Measurements from ENCODE around the gene CENPS.
A peak's percentile ranks its signal among the peaks of the same experiment; 100 is the strongest.
"Not testable (repeated sequence)": the region's sequence is repeated elsewhere in the genome, so short reads cannot be mapped to it uniquely, and the experiment has no call there.

Gene CENPS

GRCh38 chr1:10419351-10419750 lies 10.9 kb upstream of the CENPS start:
- DNase-seq (ENCODE audit: low spot score), result no peak

- DNase-seq (ENCODE audit: low spot score), result no peak
Observed at GRCh38 chr1:10421637-10422036, 8.6 kb upstream of the CENPS start.

DNA sequence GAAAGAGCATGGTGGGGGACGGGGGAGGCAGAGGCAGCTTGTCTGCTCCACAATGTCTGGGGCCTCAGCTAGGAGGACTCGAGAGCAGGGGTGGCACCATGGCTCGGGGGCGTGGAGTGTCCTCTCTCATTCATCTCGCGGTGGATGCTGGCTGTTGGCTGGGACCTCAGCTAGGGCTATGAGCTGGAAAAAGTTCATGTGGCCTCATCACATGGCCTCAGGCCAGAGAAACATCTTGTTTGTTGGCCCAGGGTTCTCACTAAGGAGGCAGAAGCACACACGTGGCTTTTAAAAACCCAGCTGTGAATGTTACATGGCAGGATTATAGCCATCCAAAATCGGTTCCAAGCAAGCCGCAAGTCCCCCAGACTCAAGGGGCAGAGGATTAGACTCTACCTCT lies 6.2 kb upstream of the CENPS start:
- peak; percentile 59 for DNase-seq (ENCODE audit: low spot score)

DNA sequence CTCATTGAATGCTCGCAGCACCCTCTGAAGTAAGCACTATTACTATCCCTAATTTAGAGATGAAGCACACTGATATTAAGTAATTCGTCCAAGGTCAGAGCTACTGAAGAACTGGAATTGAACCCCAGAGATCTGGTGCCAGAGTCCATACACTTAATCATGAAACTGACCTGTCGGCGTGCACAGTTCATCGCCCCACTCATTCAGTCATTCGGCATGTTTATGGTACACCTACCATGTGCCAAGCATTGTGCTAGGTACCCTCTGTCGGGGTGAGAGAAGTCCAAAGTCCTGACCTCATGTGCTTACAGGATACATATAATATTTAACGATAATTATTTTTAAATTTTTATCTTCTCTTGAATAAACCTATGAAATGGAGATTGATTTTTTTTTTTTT lies 5.6 kb upstream of the CENPS start:
- no peak for DNase-seq (ENCODE audit: low spot score)

- DNase-seq (ENCODE audit: low spot score), result not testable (repeated sequence)
Observed at GRCh38 chr1:10425826-10426534, 4.3 kb upstream of the CENPS start.

DNA sequence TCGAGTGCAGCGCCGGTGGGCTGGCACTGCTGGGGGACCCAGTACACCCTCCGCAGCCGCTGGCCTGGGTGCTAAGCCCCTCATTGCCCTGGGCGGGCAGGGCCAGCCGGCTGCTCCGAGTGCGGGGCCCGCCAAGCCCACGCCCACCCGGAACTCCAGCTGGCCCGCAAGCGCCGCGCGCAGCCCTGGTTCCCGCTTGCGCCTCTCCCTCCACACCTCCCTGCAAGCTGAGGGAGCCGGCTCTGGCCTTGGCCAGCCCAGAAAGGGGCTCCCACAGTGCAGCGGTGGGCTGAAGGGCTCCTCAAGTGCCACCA lies 3.7 kb upstream of the CENPS start:
- not testable (repeated sequence) for DNase-seq (ENCODE audit: low spot score)

DNA sequence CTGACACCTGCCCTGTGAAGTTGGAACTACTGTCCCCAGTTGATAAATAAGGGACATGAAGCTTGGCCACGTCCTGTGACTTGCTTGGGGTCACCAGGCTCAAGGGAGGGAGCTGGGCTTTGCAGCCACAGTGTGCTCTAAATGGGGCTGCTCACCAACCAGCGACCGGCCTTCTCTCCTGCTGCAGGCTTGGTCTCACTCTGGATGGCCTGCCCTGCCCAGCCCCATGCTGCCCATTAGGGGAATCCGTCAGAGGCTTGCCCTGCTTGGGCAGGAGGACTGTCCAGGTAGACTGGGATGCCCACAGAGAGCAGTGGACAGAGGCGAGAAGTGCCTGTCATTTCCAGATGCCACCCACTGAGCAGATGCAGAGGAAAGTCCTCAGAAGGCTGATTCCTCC lies 1.2 kb upstream of the CENPS start:
- no peak for DNase-seq (ENCODE audit: low spot score)

- peak; percentile 33 for DNase-seq (ENCODE audit: low spot score)
Observed at GRCh38 chr1:10429868-10430215, 391 bp upstream of the CENPS start.

DNA sequence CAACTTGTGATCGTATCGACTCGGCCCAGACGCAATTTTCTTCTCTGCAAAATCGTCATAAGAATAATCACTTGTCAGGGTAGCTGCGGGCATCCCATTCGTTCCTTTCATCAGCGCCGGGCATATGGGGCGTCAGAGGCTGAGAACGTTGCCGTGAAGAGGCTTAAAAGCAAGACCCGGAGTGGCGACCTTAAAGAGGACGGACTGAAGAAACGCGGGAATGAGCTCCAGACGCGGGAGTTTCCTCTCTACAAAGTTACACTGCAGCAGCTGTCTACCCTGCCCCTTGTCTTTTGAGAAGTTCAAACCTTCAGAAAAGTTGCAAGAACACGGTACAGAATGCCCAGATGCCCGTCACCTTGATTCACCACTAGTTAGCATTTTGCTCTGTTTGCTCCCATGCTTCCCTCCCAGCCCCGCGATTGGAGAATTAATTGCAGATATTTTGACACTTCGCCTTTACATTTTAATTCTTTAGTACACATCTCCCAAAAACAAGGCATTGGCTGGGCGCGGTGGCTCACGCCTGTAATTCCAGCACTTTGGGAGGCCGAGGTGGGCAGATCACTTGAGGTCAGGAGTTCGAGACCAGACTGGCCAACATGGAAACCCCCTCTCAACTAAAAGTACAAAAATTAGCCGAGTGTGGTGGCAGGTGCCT lies 967 bp downstream of the CENPS start:
- peak; percentile 41 for DNase-seq (ENCODE audit: low spot score)

DNA sequence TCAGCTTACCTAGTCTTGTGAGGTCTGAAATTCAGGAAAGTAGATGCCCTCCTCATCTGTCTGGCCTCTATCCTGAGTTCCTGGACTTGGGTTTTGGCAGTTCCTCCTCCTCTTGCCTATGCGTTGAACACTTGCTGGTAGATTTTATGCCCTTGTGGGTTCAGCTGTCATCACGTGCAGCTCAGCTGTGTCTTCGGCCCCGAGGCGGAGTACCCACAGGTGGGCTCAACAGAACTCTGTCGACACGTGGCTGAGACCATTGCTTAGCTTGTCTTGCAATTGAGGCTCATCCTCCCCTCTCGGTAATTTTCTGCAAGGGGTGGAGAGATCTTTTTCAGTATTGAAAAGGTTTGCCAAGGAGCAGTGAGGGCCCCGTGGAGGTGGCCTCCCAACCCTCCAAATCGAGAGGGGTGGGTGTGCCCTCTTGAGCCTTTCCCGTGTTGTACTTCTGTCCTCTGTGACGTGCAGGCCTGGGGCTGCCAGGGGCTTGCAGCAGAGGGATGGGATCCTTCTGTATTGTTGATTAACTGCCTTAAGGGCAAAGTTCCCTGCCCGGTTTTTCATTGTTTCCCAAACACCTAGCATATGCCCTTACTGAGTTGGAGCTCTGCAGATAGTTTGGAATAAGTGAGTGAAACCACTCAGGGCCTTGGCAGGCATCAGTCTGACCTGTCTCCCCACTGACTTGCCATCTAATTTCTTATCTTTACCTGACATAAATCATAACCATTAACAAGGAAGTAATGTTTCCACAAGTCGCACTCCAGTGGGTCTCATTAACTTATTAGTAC lies 2.9 kb downstream of the CENPS start:
- no peak for DNase-seq (ENCODE audit: low spot score)

DNA sequence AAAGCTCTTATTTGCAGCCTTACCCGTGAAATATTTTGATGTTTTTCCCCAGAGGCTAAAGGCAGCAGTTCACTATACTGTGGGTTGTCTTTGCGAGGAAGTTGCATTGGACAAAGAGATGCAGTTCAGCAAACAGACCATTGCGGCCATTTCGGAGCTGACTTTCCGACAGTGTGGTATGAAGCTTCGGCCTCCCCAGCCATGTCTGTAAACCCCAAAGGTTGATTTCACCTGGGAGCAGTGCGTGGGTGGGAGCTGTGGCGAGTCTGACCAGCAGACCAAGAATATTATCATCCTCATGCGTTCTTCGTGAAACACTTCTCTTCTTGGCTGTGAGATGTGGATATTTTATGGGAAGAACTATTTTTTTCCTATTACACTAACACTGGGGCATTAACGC lies 3.6 kb downstream of the CENPS start:
- DNase-seq (ENCODE audit: low spot score), result no peak

DNA sequence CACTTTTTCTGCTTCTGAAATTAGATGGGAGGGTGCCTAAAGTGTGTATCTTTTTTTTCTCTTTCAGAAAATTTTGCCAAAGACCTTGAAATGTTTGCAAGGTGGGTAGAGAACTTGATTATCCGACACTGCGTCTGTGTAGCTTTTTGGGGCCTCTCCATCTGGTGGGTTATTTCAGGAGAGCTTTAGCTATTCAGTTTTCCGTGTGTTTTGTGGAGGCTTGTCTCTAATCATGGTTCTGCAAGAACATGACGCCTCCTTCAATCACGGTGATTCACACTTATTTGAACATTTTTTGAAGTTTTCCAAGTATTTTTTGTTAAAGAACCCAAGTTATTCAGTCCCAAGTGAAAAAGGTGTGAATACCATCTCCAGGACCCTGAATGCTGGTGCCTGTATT lies 4.4 kb downstream of the CENPS start:
- DNase-seq (ENCODE audit: low spot score), result no peak

GRCh38 chr1:10437052-10437451 lies 6.8 kb downstream of the CENPS start:
- DNase-seq (ENCODE audit: low spot score), result no peak

DNA sequence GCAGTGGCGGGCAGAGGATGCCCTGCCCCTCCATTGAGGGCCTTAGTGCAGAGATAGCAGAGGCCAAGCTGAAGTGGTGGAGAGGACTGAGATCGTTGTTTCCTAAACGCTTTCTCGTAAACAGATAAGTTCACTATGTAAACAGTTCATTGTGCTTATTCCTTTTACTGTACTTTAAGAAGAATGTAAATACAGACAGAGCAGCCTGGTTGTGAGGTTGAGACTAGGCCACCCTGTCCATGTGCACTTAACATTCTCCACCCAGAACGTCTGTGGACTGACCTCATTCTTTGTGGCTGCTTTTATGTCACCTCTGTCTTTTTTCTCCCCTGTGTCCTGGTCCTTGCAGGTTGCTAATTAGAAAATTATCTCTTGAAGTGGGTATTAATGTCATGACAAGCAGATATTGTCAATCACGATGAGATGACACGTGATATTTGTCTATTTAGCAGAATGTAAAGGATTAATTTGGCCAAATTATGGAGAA lies 8.5 kb downstream of the CENPS start:
- DNase-seq (ENCODE audit: low spot score), result peak; percentile 22

DNA sequence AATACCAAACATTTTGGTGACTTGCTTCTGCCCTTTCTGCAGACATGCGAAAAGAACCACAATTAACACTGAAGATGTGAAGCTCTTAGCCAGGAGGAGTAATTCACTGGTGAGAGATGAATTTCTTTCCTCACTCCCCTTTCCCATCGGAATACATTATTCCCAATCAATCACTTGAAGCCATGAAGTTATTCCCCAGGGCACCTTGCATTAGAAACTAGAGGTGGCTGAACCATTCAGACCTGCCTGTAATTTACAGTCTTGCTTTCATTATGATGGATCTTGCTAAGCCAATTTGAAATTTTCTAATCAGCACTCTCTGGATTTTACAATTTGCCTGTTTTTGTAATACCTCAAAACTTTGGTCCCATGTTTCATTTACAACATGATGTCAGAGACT lies 10.1 kb downstream of the CENPS start:
- DNase-seq (ENCODE audit: low spot score), result no peak

- no peak for DNase-seq (ENCODE audit: low spot score)
Observed at GRCh38 chr1:10440794-10441193, 10.6 kb downstream of the CENPS start.

DNA sequence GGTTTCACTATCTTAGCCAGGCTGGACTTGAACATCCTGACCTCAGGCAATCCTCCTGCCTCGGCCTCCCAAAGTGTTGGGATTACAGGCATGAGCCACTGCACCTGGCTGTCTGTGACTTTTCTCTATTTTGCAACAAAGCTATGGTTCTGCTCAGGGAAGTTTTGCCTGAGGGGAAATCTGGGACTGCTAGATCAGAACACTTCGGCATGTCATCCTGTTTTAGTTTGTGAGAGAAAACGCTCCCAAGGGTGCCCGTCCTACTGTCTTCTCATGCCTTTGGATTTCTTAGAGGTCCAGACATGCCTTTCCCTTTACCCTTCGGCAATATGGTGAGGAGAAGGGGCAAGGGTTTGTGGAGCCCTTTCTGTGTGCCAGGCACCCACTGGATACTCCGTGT lies 14.0 kb downstream of the CENPS start:
- DNase-seq (ENCODE audit: low spot score), result no peak

DNA sequence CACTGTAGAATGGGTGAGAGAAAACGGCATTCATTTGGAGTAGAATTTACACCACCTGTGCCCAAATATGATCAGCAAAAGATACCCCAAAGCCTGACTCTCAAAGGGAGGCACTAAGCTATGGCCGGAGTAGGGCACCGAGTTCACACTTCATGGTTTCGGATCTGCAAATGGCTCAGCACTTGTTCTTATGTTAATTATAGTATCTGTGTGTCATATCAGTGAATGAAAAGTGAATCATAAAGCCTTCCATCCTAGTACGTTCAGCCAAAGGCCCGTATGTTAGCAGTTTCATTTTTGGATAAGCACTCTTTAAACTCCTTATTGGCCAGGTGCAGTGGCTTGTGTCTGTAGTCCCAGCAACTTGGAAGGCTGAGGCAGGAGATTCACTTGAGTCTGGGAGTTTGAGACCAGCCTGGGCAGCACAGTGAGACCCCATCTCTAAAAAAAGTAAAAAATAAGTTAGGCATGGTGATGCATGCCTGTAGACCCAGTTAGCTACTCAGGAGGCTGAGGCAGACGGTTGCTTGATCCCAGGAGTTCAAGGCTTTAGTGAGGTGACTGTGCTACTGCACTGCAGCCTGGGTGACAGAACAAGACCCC lies 14.7 kb downstream of the CENPS start:
- DNase-seq (ENCODE audit: low spot score), result no peak

- DNase-seq (ENCODE audit: low spot score), result no peak
Observed at GRCh38 chr1:10446790-10447422, 16.7 kb downstream of the CENPS start.

GRCh38 chr1:10449751-10450150 lies 19.5 kb downstream of the CENPS start, which contains the start of gene CORT:
Gene CORT (plus strand): TSS chr1:10450031. CDS start chr1:10450224, 193 bp downstream.
- DNase-seq (ENCODE audit: low spot score), result no peak

DNA sequence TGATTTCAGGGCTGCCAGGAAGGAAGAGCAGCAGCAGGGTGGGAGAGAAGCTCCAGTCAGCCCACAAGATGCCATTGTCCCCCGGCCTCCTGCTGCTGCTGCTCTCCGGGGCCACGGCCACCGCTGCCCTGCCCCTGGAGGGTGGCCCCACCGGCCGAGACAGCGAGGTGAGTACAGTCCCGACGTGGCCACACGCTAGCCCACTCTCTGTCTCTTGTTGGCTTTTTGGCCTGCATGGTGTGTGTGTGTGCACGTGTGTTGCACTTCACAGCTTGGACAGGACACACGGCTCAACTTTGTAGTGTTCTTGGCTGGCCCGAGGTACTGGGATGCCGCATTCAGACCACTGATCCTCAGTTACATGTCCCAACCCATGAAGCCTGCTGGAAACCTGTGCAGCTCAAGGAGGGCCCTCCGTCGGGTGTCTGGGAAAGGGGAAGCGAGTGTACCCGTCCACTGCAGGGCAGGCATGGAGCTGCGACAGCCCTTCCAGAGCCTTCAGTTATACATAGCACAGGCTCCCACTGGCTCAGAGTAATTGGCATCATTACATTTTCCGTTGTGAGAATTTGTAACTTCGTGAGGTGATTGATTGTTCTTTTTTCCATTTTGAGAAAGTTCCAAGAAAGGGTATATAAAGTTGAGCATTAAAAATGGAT lies 20.1 kb downstream of the CENPS start:
- peak; percentile 20 for DNase-seq (ENCODE audit: low spot score)

- peak; percentile 12 for DNase-seq (ENCODE audit: low spot score)
Observed at GRCh38 chr1:10450836-10451235, 20.6 kb downstream of the CENPS start.

Data from AG08396 (cell line).